Epithelial cell of esophagus (primary cell): ENCODE data around the gene TFDP1.

Experiments
- DNase-seq: peaks from one replicate; pipeline ENCODE4 v3.0.0; 2010; ENCODE audit warnings: low read depth
- H3K4me3 ChIP-seq: 2 replicates; pipeline ENCODE4 v1.5.1; 2011; ENCODE audit warnings: mild to moderate bottlenecking, low read length, control low read depth
- CTCF ChIP-seq: IDR thresholded peaks from 2 replicates; pipeline ENCODE4 v1.5.1; 2011; ENCODE audit warnings: low read depth, mild to moderate bottlenecking, low read length, control low read depth, inconsistent platforms; ENCODE audit not compliant: insufficient read depth; ENCODE audit errors: missing control alignments

The TFDP1 gene

GRCh38 chr13:113666951-113667701 lies 82.6 kb downstream of the TFDP1 start, which contains the start of gene GRK1:
TSS of gene GRK1 (plus strand) at chr13:113667219. CDS start at chr13:113667387, 168 bp downstream.
- no peak for TF ChIP-seq CTCF

GRCh38 chr13:113667771-113668490 lies 83.4 kb downstream of the TFDP1 start:
- no peak for DNase-seq
- TF ChIP-seq CTCF = no peak
- no peak overlapping the region for H3K4me3 ChIP-seq

More at GRCh38 chr13:113666951-113667701, 82.6 kb downstream of the TFDP1 start, which contains the start of gene GRK1:
- DNase-seq = no peak
- H3K4me3 ChIP-seq = no peak within 1 kb of the TSS

- no peak overlapping the region for H3K4me3 ChIP-seq
- TF ChIP-seq CTCF = no peak
- no peak for DNase-seq
These were observed 84.0 kb downstream of the TFDP1 start for GRCh38 chr13:113668491-113668971.

GRCh38 chr13:113669231-113669754 lies 84.7 kb downstream of the TFDP1 start:
- no peak for DNase-seq
- TF ChIP-seq CTCF = no peak
- H3K4me3 ChIP-seq = no peak overlapping the region

- TF ChIP-seq CTCF = no peak
- no peak overlapping the region for H3K4me3 ChIP-seq
- no peak for DNase-seq
These were observed 85.3 kb downstream of the TFDP1 start for GRCh38 chr13:113669755-113670341.

GRCh38 chr13:113670541-113670940 lies 86.0 kb downstream of the TFDP1 start:
- no peak overlapping the region for H3K4me3 ChIP-seq
- no peak for TF ChIP-seq CTCF
- no peak for DNase-seq
